ENCODE data around the gene LTBP1.
"Not testable (repeated sequence)": the region's sequence is repeated elsewhere in the genome, so short reads cannot be mapped to it uniquely, and the experiment has no call there.

LTBP1 gene, protein sequence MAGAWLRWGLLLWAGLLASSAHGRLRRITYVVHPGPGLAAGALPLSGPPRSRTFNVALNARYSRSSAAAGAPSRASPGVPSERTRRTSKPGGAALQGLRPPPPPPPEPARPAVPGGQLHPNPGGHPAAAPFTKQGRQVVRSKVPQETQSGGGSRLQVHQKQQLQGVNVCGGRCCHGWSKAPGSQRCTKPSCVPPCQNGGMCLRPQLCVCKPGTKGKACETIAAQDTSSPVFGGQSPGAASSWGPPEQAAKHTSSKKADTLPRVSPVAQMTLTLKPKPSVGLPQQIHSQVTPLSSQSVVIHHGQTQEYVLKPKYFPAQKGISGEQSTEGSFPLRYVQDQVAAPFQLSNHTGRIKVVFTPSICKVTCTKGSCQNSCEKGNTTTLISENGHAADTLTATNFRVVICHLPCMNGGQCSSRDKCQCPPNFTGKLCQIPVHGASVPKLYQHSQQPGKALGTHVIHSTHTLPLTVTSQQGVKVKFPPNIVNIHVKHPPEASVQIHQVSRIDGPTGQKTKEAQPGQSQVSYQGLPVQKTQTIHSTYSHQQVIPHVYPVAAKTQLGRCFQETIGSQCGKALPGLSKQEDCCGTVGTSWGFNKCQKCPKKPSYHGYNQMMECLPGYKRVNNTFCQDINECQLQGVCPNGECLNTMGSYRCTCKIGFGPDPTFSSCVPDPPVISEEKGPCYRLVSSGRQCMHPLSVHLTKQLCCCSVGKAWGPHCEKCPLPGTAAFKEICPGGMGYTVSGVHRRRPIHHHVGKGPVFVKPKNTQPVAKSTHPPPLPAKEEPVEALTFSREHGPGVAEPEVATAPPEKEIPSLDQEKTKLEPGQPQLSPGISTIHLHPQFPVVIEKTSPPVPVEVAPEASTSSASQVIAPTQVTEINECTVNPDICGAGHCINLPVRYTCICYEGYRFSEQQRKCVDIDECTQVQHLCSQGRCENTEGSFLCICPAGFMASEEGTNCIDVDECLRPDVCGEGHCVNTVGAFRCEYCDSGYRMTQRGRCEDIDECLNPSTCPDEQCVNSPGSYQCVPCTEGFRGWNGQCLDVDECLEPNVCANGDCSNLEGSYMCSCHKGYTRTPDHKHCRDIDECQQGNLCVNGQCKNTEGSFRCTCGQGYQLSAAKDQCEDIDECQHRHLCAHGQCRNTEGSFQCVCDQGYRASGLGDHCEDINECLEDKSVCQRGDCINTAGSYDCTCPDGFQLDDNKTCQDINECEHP (N-terminal part only)

GRCh38 chr2:32946314-32947075, at the start of gene LTBP1:
Gene LTBP1 (plus strand): TSS chr2:32946953. CDS start chr2:32947325, 372 bp downstream.
- peak in 47 of 56 donors; percentile 9 to 77 (median 46) for DNase-seq

DNA sequence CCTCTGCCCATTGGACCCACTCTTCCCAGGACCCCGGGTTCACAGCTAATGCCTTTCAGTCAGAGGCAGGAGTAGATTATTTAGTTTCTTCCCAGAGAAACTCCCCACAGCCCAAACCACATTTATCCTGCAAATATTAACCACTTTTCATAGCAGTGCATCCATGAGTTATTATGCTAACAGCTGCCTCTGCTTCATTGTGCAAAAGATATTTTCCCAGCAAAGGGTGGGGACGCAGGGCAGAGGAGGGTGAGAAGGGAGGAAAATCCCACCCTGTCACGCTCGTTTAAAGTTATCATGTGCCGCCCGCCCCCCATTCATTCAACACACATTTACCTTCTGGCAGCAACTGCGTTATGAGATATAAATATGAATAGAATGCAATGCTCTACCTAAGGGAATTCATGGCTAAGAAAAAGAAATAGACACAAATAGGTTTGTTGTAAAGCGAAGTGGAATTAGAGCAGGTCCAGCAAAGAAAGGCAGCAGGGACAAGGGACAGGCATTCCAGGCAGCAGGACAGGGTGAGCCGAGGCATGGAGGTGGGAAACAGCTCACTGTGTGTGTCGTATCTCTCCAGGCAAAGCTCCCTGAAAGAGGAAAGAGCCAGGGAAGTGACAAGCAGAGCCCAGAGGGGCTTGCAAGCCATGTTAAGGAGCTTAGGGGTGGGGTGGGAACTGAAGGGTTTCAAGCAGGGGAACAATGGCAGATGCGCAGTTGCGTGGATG, 46.3 kb upstream of the LTBP1 start:
- DNase-seq = no peak

- DNase-seq = no peak
These were observed 45.4 kb upstream of the LTBP1 start for GRCh38 chr2:32901313-32901712.

- no peak for DNase-seq
These were observed 44.6 kb upstream of the LTBP1 start for GRCh38 chr2:32902174-32902573.

- no peak for DNase-seq
These were observed 43.8 kb upstream of the LTBP1 start for GRCh38 chr2:32902986-32903385.

DNA sequence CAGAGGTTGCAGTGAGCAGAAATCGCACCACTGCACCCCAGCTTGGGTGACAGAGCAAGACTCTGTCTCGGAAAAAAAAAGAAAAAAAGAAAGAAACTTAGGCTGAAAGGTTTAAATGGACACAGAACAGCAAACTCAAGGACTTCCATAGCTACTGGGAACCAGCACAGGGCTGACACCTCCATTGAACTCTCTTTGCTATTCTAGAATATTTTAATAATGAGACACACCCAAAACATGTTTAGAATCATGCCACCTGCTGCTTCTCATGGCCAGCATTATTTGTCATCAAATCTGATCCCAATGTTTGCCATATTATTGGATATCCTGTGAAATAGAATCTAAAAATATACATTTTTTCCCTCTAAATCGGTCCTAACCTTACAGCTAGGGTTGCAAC, 42.7 kb upstream of the LTBP1 start:
- DNase-seq = no peak

DNA sequence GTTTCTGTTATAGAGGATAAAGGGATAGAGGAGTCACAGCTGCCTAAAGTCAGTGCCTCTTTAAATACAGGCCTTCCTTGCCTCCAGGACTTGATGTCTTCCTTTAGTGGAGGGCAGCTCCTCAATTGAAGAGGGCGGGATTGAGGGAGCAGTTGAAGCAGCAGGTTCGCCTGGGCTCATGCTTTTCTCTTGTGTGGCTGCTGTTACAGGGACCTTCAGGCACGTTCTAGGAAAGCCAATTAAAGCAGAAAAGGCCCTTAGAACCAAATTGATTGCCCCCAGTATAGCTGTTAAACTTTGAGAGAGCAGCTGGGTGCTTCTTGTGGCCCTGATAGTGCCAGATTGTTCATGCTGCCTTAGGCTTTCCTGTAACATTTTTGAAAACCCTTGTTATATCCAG, 42.0 kb upstream of the LTBP1 start:
- DNase-seq = no peak

GRCh38 chr2:32905270-32905669, 41.5 kb upstream of the LTBP1 start:
- DNase-seq = no peak

DNA sequence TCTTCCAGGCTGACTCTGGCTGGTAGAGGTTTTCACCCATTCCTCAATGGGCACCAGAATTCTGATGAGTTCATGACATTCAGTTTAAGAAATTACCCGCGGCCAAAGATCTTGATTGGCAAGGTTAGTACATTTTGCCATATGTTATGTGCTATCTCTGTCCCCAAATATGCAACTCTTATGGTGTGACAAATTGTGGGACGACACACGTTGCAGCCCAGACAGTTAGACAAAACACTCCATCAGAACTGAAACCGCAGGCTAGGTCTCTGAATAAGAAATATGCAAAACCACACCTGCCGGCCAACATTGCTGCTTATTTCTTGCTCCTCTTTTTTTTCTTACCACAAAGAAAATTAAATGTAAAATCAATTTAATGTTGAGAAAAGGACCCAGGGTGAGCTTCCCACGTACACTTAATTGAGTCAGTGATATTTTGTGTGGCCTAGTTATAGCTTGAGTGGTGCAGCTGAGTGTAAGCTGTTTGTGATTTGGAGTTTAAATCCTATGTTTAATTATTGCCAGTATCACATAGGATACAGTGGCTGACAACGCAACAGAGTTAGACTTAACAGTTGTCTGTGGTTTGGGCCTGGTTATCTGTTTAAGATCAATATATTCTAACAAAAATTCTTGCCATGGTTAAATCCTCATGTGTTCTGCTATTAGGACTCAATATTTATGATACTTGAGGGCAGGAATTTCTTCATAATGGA, 35.7 kb upstream of the LTBP1 start:
- DNase-seq = no peak

DNA sequence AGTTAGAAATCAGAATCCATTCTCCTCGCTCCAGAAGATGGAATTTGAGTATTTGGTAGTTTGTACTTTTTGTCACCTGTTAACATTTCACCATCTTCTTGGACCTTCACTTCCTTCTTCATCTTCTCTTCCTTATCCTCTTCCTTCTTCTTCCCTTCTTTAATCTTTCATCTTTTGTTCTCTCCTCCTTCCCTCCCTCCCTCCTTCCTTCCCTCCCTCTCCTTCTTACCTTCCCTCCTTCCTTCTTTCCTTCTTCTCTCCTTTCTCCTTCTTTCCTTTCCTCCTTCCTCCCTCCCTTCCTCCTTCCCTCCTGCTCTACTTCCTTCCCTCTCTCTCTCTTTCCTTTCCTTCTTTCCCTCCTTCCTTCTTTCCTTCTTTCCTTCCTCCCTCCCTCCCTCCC, 31.1 kb upstream of the LTBP1 start:
- no peak for DNase-seq

- DNase-seq = no peak
These were observed 28.0 kb upstream of the LTBP1 start for GRCh38 chr2:32918774-32919173.

GRCh38 chr2:32919901-32920300, 26.9 kb upstream of the LTBP1 start:
- not testable (repeated sequence) for DNase-seq

- not testable (repeated sequence) for DNase-seq
These were observed 25.3 kb upstream of the LTBP1 start for GRCh38 chr2:32921486-32921885.

- DNase-seq = no peak
These were observed 24.3 kb upstream of the LTBP1 start for GRCh38 chr2:32922501-32922900.

DNA sequence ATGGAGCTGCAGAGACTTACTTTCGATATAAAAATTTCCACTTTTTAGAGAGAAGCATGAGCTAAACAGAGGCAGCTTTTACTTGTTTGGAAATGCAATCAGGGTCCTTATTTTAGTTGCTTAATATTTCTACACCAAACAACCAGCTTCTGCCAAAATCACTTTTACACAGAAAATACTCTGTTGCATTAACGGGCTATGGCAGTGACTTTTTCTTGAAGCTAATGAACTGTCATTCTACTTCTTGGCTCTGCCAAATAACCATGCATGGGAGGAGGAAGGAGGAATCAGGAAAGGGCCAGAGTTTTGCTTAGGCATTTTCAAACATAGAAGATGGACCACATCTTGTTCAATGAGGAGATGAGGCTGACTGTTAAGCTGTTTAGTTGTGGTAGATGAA, 23.6 kb upstream of the LTBP1 start:
- no peak for DNase-seq

DNA sequence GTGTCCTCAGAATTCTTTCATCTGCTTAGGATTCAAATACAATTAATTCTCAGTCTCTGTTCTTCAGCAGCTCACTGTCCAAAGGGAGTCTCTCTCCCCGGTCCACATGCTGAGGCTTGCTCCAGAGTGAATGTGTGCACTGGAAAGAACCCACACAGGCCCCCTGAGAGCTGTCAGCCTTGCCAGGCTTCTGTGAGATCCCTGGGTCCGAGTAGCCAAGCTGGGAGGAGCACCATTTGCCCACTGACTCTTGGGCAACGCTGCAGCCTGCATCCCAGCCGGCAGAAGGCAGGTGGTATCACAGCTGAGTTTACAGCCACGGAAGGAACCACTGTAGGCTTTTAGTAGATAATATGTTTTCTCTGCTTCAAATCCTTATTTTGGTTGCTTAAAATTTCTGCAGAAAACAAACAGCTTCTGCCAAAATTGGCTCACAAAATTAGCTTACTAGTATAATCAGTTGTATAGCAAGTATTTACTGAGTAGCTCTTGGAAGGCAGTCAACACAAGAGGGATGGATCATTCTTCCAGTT, 21.4 kb upstream of the LTBP1 start:
- peak in 2 of 56 donors; percentile 1 to 3 for DNase-seq

GRCh38 chr2:32925976-32926707, 20.6 kb upstream of the LTBP1 start:
- DNase-seq = peak in 2 of 56 donors; percentile 20 to 37

DNA sequence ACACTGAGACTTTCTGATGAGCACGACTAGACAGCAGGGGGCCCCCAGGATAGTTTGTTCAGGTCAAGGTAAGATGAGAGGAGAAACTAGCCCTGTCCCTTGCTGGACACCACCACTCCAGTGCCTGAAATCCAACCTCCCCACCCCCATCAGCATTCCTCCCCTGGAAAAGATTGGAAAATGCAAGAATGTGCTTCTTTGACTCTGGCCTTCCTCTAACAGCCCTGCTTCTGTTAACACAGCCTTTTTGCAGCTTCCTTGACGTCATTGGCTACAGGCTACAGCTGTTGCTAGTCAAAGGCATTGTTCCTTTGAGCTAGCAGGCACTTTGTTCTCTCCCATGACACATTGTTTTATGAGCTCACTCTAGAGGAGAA, 20.1 kb upstream of the LTBP1 start:
- DNase-seq = peak in 38 of 56 donors; percentile 6 to 61 (median 36)

DNA sequence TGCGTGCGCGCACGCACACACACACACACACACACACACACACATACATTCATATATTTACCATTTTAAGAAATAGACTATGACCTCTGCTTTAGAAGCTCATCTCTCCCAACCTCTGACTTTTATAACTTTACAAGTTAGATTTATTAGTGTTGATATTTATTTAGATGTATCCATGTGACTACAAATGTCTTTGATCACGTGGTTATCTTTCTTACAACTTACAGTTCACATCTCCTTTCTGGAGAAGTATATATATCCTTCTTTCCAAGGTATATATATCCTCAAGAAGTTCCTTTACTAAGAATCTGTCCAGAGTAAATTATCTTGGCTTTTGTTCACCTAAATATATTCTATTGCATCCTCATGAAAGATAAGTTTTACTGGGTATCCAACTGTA, 16.3 kb upstream of the LTBP1 start:
- DNase-seq = no peak
